Measurements from ENCODE around the gene CD24.

Gene CD24

GRCh38 chr6:106963544-106963943 lies 11.0 kb downstream of the CD24 start:
- POLR2A ChIA-PET: no interaction called here
- CTCF ChIA-PET: interaction anchor here (0.6 to 1.9 kb wide), 2 partner anchors 10 to 16 kb away, joined by 3 to 5 read pairs; no protein-coding TSS in a partner anchor
- Histone ChIP-seq H3K4me3 (ENCODE audit: low read depth, low read length) (no peak overlapping the region), H3K27ac (ENCODE audit: extremely low read depth, low read depth, low read length) (no peak overlapping the region), H3K4me1 (ENCODE audit: control insufficient read depth, insufficient read depth, low read length) (no peaks in the 10 kb centered on the region), H3K36me3 (ENCODE audit: control insufficient read depth in 2 of 2, insufficient read depth in 1 of 2, low read length in 2 of 2) (no peaks in the 10 kb centered on the region), H3K9me3 (ENCODE audit: control insufficient read depth, insufficient read depth, low read depth, low read length) (no peaks in the 10 kb centered on the region)
- TF ChIP-seq ZNF843 (tag by site-specific recombination; IDR thresholded peaks at IDR 0.05): no peak
- no peak for TF ChIP-seq ZNF18 (tag by site-specific recombination; IDR thresholded peaks at IDR 0.05)
- no peak for TF ChIP-seq ZSCAN30 (tag by site-specific recombination; IDR thresholded peaks at IDR 0.05)
- TF ChIP-seq KLF10 (tag by site-specific recombination; IDR thresholded peaks at IDR 0.05): no peak
- no peak for TF ChIP-seq ZBTB49 (tag by site-specific recombination; IDR thresholded peaks at IDR 0.05; ENCODE audit: low read depth)
- no peak for TF ChIP-seq ZFP69B (tag by site-specific recombination; IDR thresholded peaks at IDR 0.05)
- TF ChIP-seq ZNF302 (tag by site-specific recombination; IDR thresholded peaks at IDR 0.05; ENCODE audit: low read depth): no peak
- TF ChIP-seq ZNF664 (tag by site-specific recombination; IDR thresholded peaks at IDR 0.05): 0 out of 2 replicates have a peak, but pooled peaks have one; percentile 38

- POLR2A ChIA-PET: no interaction called here
- Histone ChIP-seq H3K9me3 (ENCODE audit: control insufficient read depth, insufficient read depth, low read depth, low read length) (no peaks in the 10 kb centered on the region), H3K4me3 (ENCODE audit: low read depth, low read length) (no peak overlapping the region), H3K27ac (ENCODE audit: extremely low read depth, low read depth, low read length) (no peak overlapping the region), H3K4me1 (ENCODE audit: control insufficient read depth, insufficient read depth, low read length) (no peaks in the 10 kb centered on the region), H3K36me3 (ENCODE audit: control insufficient read depth in 2 of 2, insufficient read depth in 1 of 2, low read length in 2 of 2) (no peaks in the 10 kb centered on the region)
- CTCF ChIA-PET: interaction anchor here (1.4 kb wide), 1 partner anchor 18 kb away, joined by 4 read pairs; no protein-coding TSS in a partner anchor
- TF ChIP-seq ZNF169 (tag by site-specific recombination; IDR thresholded peaks at IDR 0.05) (no peak), ZNF324 (tag by site-specific recombination; IDR thresholded peaks at IDR 0.05) (no peak), KLF17 (tag by site-specific recombination; IDR thresholded peaks at IDR 0.05) (no peak), ZNF776 (tag by site-specific recombination; IDR thresholded peaks at IDR 0.05; ENCODE audit: borderline replicate concordance) (no peak), ZNF133 (tag by site-specific recombination; IDR thresholded peaks at IDR 0.05) (no peak), ZNF548 (tag by site-specific recombination; IDR thresholded peaks at IDR 0.05) (no peak), ZNF24 (tag by site-specific recombination; IDR thresholded peaks at IDR 0.05) (no peak), ZNF211 (tag by site-specific recombination; IDR thresholded peaks at IDR 0.05; ENCODE audit: low read depth) (no peak), ZNF248 (tag by site-specific recombination; IDR thresholded peaks at IDR 0.05) (no peak), ZSCAN5A (tag by site-specific recombination; IDR thresholded peaks at IDR 0.05) (no peak), REST (tag by site-specific recombination; IDR thresholded peaks at IDR 0.05) (no peak), SCRT1 (tag by site-specific recombination; IDR thresholded peaks at IDR 0.05; ENCODE audit: borderline replicate concordance) (no peak), AEBP2 (tag by site-specific recombination; IDR thresholded peaks at IDR 0.05; ENCODE audit: borderline replicate concordance) (no peak)
Measured at GRCh38 chr6:106961801-106962200, 12.7 kb downstream of the CD24 start.

Data from HEK293 (cell line).